Left ventricle myocardium inferior (tissue), 1 donor: ENCODE results near the gene CNKSR3. TPM values are rescaled to one million over a fixed set of nuclear protein-coding genes. Genes with fewer than 3 reads are reported as not detected.

Source experiments
- DNase-seq: peaks from one replicate; pipeline ENCODE4 v3.0.0-alpha.2; 2020
- H3K27ac ChIP-seq: fragments of 200-600 bp; replicated peaks from 2 replicates; pipeline ENCODE4 v1.8.0; 2021
- H3K27me3 ChIP-seq: fragments of 200-600 bp; 2 replicates; pipeline ENCODE4 v1.8.0; 2021; ENCODE audit warnings: low read depth
- H3K36me3 ChIP-seq: fragments of 200-600 bp; 2 replicates; pipeline ENCODE4 v1.8.0; 2021
- H3K4me1 ChIP-seq: fragments of 200-600 bp; 2 replicates; pipeline ENCODE4 v1.8.0; 2021
- H3K4me3 ChIP-seq: fragments of 200-600 bp; 2 replicates; pipeline ENCODE4 v1.8.0; 2021; ENCODE audit warnings: mild to moderate bottlenecking, moderate library complexity
- H3K9me3 ChIP-seq: fragments of 200-600 bp; replicated peaks from 2 replicates; pipeline ENCODE4 v1.8.0; 2021
- CTCF ChIP-seq: fragments of 200-600 bp; IDR thresholded peaks from 2 replicates; pipeline ENCODE4 v1.8.0; 2021; ENCODE audit warnings: antibody characterized with exemption, mild to moderate bottlenecking, borderline replicate concordance
- intact Hi-C: fragments of 100-400 bp; cut with micrococcal nuclease; formaldehyde crosslinking; loops from one replicate; pipeline ENCODE4 v1.11.0; 2022
- total RNA-seq: library from RNA; stranded (reverse); fragmentation: NEBNext Ultra II Directional; extraction: Animal tissue kit (Norgen Biotek cat#: 25700); gene quantifications from one replicate; pipeline ENCODE4 v1.2.1, GENCODE V29; 2021
- donor health status: DM: no; HTN: yes; CAD: no; lungs with severe emphysema.

Gene CNKSR3
- total RNA-seq, 1 donor from 2014 or later: 20.3 TPM

- Histone ChIP-seq H3K36me3 (no peaks in the 10 kb centered on the region), H3K27me3 (no peaks in the 10 kb centered on the region), H3K9me3 (no peaks in the 10 kb centered on the region), H3K4me1 (peaks cover 38% of the 10 kb centered on the region), H3K27ac (no peak overlapping the region), H3K4me3 (no peak overlapping the region)
- no peak for DNase-seq
- TF ChIP-seq CTCF: no peak
- intact Hi-C loops: no loop called here
These were observed 57.2 kb downstream of the CNKSR3 start for GRCh38 chr6:154453329-154453728.

DNA sequence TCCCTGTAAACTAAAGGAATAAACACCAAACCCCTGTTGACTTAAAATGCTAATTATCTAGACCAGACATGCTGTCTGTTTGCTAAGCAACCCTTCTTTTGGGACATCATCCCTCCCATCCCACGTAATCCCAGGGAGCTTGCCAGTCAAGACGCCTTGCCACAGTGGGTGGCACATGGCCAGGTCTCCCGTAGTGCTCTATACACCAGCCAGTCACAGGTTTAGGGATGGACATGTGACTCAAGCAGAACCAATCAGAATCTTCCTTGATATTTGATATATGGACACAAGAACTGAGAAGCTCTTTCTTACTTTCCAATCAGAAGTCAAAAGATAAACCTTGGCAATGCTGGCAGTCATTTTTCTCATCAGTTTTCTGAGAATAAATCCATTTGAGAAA is 60.0 kb downstream of the CNKSR3 start:
- DNase-seq: no peak
- H3K27me3 ChIP-seq: no peaks in the 10 kb centered on the region
- peaks cover 51% of the 10 kb centered on the region for H3K4me1 ChIP-seq
- H3K4me3 ChIP-seq: no peak overlapping the region
- TF ChIP-seq CTCF: no peak
- H3K27ac ChIP-seq: no peak overlapping the region
- H3K9me3 ChIP-seq: no peaks in the 10 kb centered on the region
- intact Hi-C loops: no loop called here
- no peaks in the 10 kb centered on the region for H3K36me3 ChIP-seq

GRCh38 chr6:154448448-154449096 is 61.9 kb downstream of the CNKSR3 start:
- H3K27me3 ChIP-seq: no peaks in the 10 kb centered on the region
- DNase-seq: no peak
- peaks cover 61% of the 10 kb centered on the region for H3K4me1 ChIP-seq
- peak; percentile 58 for TF ChIP-seq CTCF
- H3K36me3 ChIP-seq: no peaks in the 10 kb centered on the region
- no peaks in the 10 kb centered on the region for H3K9me3 ChIP-seq
- H3K27ac ChIP-seq: peak overlapping the region; percentile 69
- intact Hi-C loops: no loop called here
- H3K4me3 ChIP-seq: peak overlapping the region; percentile 37

DNA sequence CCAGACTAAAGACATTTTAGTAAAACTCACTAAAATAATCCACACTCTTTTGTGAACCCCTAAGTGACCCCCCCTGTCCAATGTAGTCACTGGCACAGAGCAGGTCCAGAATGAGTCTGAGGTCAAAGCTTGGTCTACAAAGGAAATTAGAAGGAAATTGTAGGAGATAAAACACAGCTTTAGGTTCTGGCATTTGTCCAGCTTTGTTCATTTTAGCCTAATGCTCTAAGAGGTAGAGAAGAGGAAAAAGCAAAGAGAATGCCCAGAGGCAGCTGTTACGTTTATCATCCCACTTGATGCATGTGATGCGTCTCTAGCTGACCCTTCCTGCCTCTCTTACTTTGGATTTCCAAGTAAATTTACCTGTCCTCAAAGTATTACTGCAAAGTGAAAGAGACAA is 62.5 kb downstream of the CNKSR3 start:
- H3K4me3 ChIP-seq: peak overlapping the region; percentile 37
- H3K27ac ChIP-seq: peak overlapping the region; percentile 69
- intact Hi-C loops: no loop called here
- no peaks in the 10 kb centered on the region for H3K36me3 ChIP-seq
- H3K27me3 ChIP-seq: no peaks in the 10 kb centered on the region
- TF ChIP-seq CTCF: no peak
- H3K9me3 ChIP-seq: no peaks in the 10 kb centered on the region
- no peak for DNase-seq
- peaks cover 55% of the 10 kb centered on the region for H3K4me1 ChIP-seq

DNA sequence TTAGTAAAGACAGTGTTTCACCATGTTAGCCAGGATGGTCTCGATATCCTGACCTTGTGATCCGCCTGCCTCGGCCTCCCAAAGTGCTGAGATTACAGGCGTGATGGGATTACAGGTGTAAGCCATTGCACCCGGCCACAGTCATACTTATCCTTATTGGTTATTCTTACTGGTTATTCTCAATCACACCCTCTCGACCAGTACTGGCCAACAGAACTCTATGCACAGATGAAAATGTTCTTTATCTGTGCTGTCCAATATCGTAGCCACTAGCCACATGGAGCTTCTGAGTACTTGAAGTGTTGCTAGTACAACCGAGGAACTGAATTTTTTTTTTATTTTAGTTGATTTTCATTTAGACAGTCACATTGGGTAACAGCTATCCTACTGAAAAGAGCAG is 63.5 kb downstream of the CNKSR3 start:
- TF ChIP-seq CTCF: no peak

More for the DNA sequence above, 63.5 kb downstream of the CNKSR3 start:
- Histone ChIP-seq H3K4me3 (no peak overlapping the region), H3K4me1 (peaks cover 54% of the 10 kb centered on the region), H3K27ac (peak overlapping the region; percentile 69), H3K9me3 (no peaks in the 10 kb centered on the region), H3K36me3 (peaks cover 2% of the 10 kb centered on the region), H3K27me3 (no peaks in the 10 kb centered on the region)
- intact Hi-C loops: no loop called here
- no peak for DNase-seq
